GM18511 (cell line): ENCODE results near the gene NPEPL1.
A peak's percentile ranks its signal among the peaks of the same experiment; 100 is the strongest.

Experiments
- ATAC-seq: cut with Tn5 transposase; IDR thresholded peaks from one replicate; pipeline ENCODE4 v1.9.1; 2021; ENCODE audit warnings: mild to moderate bottlenecking, moderate library complexity; ENCODE audit not compliant: unreplicated experiment

The NPEPL1 gene

GRCh38 chr20:58682656-58683531 is 9.7 kb upstream of the NPEPL1 start:
- ATAC-seq = no peak

GRCh38 chr20:58684291-58684690 is 8.3 kb upstream of the NPEPL1 start:
- no peak for ATAC-seq

- ATAC-seq = no peak
Measured at GRCh38 chr20:58685988-58686387, 6.6 kb upstream of the NPEPL1 start.

- no peak for ATAC-seq
Measured at GRCh38 chr20:58688414-58688813, 4.2 kb upstream of the NPEPL1 start.

- ATAC-seq = no peak
Measured at GRCh38 chr20:58688840-58689239, 3.8 kb upstream of the NPEPL1 start.

GRCh38 chr20:58690396-58691135 is 2.0 kb upstream of the NPEPL1 start:
- ATAC-seq = no peak

- ATAC-seq = no peak
Measured at GRCh38 chr20:58691773-58692578, 624 bp upstream of the NPEPL1 start.

- peak; percentile 44 for ATAC-seq
Measured at GRCh38 chr20:58693226-58694006, 816 bp downstream of the NPEPL1 start.

- ATAC-seq = no peak
Measured at GRCh38 chr20:58694241-58695083, 1.9 kb downstream of the NPEPL1 start.

GRCh38 chr20:58695084-58695722 is 2.6 kb downstream of the NPEPL1 start:
- ATAC-seq = no peak

GRCh38 chr20:58695895-58696375 is 3.3 kb downstream of the NPEPL1 start:
- ATAC-seq = no peak

GRCh38 chr20:58696411-58696961 is 3.9 kb downstream of the NPEPL1 start:
- no peak for ATAC-seq

- ATAC-seq = no peak
Measured at GRCh38 chr20:58697201-58697866, 4.7 kb downstream of the NPEPL1 start.

- no peak for ATAC-seq
Measured at GRCh38 chr20:58697867-58698703, 5.5 kb downstream of the NPEPL1 start.

GRCh38 chr20:58698741-58699622 is 6.4 kb downstream of the NPEPL1 start:
- ATAC-seq = no peak

- ATAC-seq = no peak
Measured at GRCh38 chr20:58699623-58700107, 7.1 kb downstream of the NPEPL1 start.
